ENCODE measurements around the gene NEK7.
"Not testable (repeated sequence)": the region's sequence is repeated elsewhere in the genome, so short reads cannot be mapped to it uniquely, and the experiment has no call there.

NEK7 gene

GRCh38 chr1:198212675-198213074 is 55.9 kb downstream of the NEK7 start:
- peak; percentile 36 for TF ChIP-seq CTCF (conservative IDR thresholded peaks at IDR 0.05; ENCODE audit: low read depth, low read length)
- DNase-seq (ENCODE audit: low read depth), result peak; percentile 98
- H3K4me3 ChIP-seq (ENCODE audit: low read depth, low read length), result no peak overlapping the region

GRCh38 chr1:198214924-198215323 is 58.1 kb downstream of the NEK7 start:
- no peak for TF ChIP-seq CTCF (conservative IDR thresholded peaks at IDR 0.05; ENCODE audit: low read depth, low read length)
- H3K4me3 ChIP-seq (ENCODE audit: low read depth, low read length), result no peak overlapping the region
- DNase-seq (ENCODE audit: low read depth), result no peak

GRCh38 chr1:198220428-198220827 is 63.6 kb downstream of the NEK7 start:
- TF ChIP-seq CTCF (conservative IDR thresholded peaks at IDR 0.05; ENCODE audit: low read depth, low read length), result no peak
- H3K4me3 ChIP-seq (ENCODE audit: low read depth, low read length), result no peak overlapping the region
- peak; percentile 95 for DNase-seq (ENCODE audit: low read depth)

- not testable (repeated sequence) for DNase-seq (ENCODE audit: low read depth); H3K4me3 ChIP-seq (ENCODE audit: low read depth, low read length)
These were observed 70.2 kb downstream of the NEK7 start for GRCh38 chr1:198227010-198227409.

GRCh38 chr1:198227454-198227853 is 70.7 kb downstream of the NEK7 start:
- H3K4me3 ChIP-seq (ENCODE audit: low read depth, low read length); DNase-seq (ENCODE audit: low read depth): not testable (repeated sequence)

- no peak for TF ChIP-seq CTCF (conservative IDR thresholded peaks at IDR 0.05; ENCODE audit: low read depth, low read length)
- no peak for DNase-seq (ENCODE audit: low read depth)
- no peak overlapping the region for H3K4me3 ChIP-seq (ENCODE audit: low read depth, low read length)
These were observed 72.1 kb downstream of the NEK7 start for GRCh38 chr1:198228925-198229324.

- no peak for TF ChIP-seq CTCF (conservative IDR thresholded peaks at IDR 0.05; ENCODE audit: low read depth, low read length)
- no peak overlapping the region for H3K4me3 ChIP-seq (ENCODE audit: low read depth, low read length)
- peak; percentile 17 for DNase-seq (ENCODE audit: low read depth)
These were observed 75.0 kb downstream of the NEK7 start for GRCh38 chr1:198231779-198232178.

GRCh38 chr1:198232378-198232777 is 75.6 kb downstream of the NEK7 start:
- DNase-seq (ENCODE audit: low read depth), result no peak
- no peak overlapping the region for H3K4me3 ChIP-seq (ENCODE audit: low read depth, low read length)
- no peak for TF ChIP-seq CTCF (conservative IDR thresholded peaks at IDR 0.05; ENCODE audit: low read depth, low read length)
